HG02938 (cell line): ENCODE results near the gene DNAH11.
A peak's percentile ranks its signal among the peaks of the same experiment; 100 is the strongest.
"Not testable (repeated sequence)": the region's sequence is repeated elsewhere in the genome, so short reads cannot be mapped to it uniquely, and the experiment has no call there.

Experiments used
- ATAC-seq: cut with Tn5 transposase; IDR thresholded peaks from one replicate; pipeline ENCODE4 v1.9.1; 2021; ENCODE audit warnings: mild to moderate bottlenecking, moderate library complexity; ENCODE audit not compliant: unreplicated experiment

Gene DNAH11

GRCh38 chr7:21922605-21923004 is 379.8 kb downstream of the DNAH11 start:
- ATAC-seq, result no peak

GRCh38 chr7:21923658-21924057 is 380.8 kb downstream of the DNAH11 start:
- ATAC-seq, result no peak

DNA sequence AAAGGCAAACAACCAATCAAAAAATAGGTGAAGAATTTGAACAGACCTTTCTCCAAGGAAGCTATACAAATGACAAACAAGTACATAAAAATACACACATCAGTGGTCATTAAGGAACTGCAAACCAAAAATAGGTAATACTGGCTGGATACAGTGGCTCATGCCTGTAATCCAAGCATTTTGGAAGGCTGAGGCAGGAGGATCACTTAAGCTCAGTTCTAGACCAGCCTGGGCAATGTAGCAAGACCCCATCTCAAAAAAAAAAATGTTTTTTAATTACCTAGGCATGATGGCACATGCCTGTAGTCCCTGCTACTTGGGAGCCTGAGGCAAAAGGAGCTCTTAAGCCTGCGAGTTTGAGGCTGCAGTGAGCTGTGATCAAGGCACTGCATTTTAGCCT is 383.6 kb downstream of the DNAH11 start:
- ATAC-seq, result no peak

- ATAC-seq, result no peak
Observed at GRCh38 chr7:21927693-21928092, 384.9 kb downstream of the DNAH11 start.

DNA sequence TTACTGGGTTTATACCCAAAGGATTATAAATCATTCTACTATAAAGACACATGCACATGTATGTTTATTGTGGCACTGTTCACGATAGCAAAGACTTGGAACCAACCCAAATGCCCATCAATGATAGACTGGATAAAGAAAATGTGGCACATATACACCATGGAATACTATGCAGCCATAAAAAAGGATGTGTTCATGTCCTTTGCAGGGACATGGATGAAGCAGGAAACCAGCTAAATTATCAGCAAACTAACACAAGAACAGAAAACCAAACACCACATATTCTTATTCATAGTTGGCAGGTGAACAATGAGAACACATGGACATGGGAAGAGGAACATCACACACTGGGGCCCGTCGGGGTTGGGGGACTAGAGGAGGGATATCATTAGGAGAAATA is 390.5 kb downstream of the DNAH11 start:
- not testable (repeated sequence) for ATAC-seq

- ATAC-seq, result no peak
Observed at GRCh38 chr7:21934808-21935207, 392.0 kb downstream of the DNAH11 start.

- ATAC-seq, result no peak
Observed at GRCh38 chr7:21938463-21938862, 395.6 kb downstream of the DNAH11 start.

GRCh38 chr7:21939136-21939857 is 396.5 kb downstream of the DNAH11 start:
- peak; percentile 76 for ATAC-seq

- ATAC-seq, result no peak
Observed at GRCh38 chr7:21939858-21940372, 397.1 kb downstream of the DNAH11 start.

DNA sequence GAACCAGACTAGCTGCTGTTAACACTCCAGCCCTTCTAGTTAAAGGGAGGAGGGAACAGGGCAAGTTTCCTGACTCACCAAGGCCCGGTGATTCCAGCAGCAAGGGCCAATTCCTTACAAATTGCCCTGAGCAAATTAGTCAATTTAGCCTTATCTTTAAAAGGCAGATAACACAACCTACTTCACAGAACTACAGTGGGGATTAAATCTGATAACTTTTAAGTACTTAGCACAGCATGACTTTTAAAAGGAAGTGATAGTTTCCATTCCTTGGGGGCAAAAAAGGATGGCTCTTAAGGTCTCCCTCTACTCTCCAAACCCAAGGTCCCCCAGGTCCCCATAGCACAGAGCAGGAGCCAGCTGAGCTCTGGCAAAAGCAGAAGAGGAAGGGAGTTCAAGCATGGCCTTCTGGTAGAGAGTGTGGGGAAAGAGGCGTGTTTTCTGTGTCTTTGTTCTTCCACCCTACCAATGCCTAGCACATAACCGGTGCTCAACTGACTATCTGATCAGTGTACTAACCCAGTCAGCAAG is 398.8 kb downstream of the DNAH11 start:
- peak; percentile 17 for ATAC-seq

- ATAC-seq, result no peak
Observed at GRCh38 chr7:21942955-21943354, 400.1 kb downstream of the DNAH11 start.

DNA sequence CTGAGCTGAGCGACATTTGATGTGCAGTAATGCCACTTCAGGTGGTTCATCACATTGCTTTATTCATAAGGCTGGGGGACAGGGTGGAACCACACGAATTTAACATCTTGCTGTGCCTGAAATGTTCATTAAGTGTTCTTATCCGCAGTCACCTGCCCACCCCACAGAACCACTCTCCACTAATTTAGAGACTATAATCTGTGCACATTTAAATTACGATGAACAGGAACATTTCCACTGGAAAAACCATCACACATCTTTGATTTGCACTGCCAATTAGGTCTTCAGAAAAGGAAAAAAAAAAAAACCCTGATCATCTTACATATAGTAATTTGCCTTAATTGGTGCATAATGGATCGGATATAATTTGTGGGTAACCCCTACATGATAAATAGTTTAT is 400.6 kb downstream of the DNAH11 start:
- no peak for ATAC-seq

DNA sequence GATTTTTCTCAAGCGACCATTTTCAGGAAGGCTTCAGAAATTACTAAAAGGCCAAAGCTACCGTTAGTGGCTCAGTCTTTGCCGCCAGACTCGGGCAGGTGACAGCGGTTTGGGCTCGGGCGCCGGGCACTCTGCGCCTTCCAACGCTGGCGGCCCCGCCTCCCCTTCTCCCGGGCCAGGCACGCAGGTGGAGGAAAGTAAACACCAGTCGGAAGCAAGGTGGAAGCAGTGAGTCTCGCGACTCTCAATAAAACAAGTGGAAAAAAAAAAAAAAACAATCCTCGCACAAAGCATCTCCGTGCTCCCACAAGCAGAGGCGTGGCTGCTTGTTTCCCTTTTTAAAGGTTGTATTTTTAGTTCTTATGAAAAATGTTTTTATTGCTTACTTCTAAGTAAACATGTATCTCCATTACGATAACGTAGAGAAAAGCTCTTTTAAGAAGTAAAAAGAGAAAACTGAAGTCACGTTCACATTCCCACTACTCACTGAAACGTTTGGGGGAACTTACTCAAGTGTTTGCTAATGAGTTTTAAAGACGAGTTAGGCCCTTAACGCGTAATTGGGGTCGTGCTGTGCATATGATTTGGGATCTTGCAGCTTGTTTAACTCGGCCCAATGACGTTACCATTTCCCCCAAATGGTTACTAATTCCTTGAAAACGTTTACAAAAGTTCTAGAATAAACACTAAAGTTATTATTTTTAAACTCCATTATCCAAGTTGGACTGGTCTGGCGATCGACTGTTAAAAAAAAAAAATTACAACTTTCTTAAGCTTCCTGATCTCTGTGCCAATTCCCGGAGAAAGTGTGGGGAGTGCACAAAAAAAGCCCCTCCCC is 402.0 kb downstream of the DNAH11 start:
- ATAC-seq, result no peak

DNA sequence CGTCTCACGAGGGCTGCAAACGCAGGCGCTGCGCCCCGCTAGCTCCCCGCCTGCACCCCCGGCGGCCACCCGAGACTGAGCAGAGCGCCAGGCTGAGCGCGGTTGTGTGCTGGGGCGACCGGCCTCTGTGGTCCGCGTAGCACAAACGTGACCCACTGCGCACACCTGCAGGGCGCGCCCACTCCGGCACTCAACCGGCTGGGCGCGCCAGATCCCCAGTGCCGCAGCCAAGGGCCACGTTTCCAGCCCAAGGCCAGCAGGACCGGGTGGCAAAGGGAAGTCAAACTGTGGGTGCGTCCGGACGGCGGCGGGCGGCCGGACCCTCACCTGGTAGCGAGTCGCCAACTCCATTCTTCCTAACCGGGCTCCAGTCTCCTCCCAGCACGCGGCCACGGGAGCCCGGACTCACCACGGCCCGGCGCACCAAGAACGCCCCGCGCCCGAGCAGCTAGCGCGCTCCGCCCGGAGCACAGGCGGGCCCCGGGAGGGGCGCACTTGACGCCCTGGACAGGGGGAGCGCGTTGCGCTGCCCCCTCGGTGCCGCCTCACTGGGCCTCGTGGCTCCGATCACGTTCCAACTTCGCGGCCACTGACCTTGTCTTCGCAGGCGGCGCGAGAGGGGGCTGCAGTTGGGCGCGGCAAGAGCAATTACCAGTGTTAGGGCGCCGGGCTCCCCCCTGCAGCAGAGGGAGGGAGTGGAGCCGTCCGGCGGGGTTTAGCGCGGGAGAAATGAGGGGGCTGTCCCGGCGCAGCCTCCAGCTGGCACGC is 402.8 kb downstream of the DNAH11 start, which contains the start of gene CDCA7L:
TSS of gene CDCA7L (minus strand) at position 446 of the 768 bp plus-strand sequence. CDS start at position 351, 95 bp downstream.
- ATAC-seq, result peak; percentile 82

DNA sequence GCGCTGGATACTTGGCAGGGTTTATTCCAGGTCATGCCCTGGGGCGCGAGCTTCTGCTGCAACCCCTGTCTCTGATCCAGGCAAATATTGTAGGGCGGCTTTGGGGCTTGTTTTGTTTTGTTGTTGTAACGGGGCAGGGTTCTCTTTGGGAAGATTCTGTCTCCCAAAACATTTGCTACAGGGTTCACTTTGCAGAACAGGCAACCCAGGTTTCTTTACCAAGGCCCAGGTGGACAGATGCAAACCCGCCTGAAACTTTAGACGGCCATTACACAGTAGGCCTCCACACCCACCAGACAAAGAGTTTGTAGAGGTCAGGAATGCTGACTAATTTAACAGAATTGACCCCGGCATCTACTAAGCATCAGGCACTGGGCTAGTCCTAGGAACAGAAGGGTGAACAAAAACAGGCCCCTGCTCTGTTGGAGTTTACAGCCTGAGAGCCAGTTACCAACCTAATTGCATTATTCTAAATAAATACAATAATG is 403.4 kb downstream of the DNAH11 start:
- ATAC-seq, result no peak

- no peak for ATAC-seq
Observed at GRCh38 chr7:21947056-21947455, 404.2 kb downstream of the DNAH11 start.

DNA sequence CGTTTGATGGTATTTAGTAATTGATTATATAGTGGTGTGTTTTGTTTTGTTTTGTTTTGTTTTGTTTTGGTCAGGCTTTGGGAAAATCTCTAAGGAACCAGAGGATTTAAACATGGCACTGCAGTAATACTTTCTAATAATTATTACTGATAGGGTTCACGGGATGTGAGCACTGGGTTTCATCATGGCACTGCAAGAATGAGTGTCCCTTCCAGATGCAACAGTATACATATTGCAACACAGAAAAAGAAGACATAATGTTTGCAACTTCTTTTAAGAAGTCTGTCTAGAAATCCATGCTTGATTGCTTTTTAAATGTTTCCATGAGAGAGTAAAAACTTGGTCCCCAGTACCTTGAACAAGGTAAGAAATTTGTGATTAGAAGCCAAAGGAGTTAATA is 405.1 kb downstream of the DNAH11 start:
- ATAC-seq, result no peak

GRCh38 chr7:21948364-21948763 is 405.5 kb downstream of the DNAH11 start:
- ATAC-seq, result no peak

- ATAC-seq, result no peak
Observed at GRCh38 chr7:21948887-21949540, 406.2 kb downstream of the DNAH11 start.
